Measurements from ENCODE around the gene INPP5D. TPM values are rescaled to one million over a fixed set of nuclear protein-coding genes. Genes with fewer than 3 reads are reported as not detected.

INPP5D gene
- polyA plus RNA-seq, 1 donor (not counting 4 experiments of a cell fraction or from before 2014, with no cell fraction given) = 7.5 TPM

DNA sequence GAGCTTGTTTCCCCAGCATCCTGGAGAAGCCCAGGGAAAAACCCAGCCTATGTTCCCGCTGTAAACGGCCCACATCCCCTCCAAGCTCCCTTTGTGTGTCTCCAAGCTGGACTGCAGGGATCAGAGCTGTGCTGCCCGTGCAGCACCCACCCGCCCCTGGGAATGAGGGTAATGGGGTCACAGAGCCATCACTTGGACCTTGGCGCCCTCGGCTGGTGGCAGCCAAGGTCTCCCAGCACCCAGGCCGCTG, 670 bp upstream of the INPP5D start:
- Histone ChIP-seq H3K4me3 (ENCODE audit: control insufficient read depth in 2 of 3, extremely low read depth in 1 of 3, insufficient read depth in 2 of 3, low read depth in 1 of 3, low read length in 3 of 3) (no peak overlapping the region), H4K20me1 (ENCODE audit: control insufficient read depth, extremely low read depth, insufficient read depth, low read length) (no peaks in the 10 kb centered on the region), H3K27me3 (ENCODE audit: control insufficient read depth, extremely low read depth, insufficient read depth, low read length) (peaks cover 6% of the 10 kb centered on the region), H3K9me1 (ENCODE audit: control insufficient read depth, extremely low read depth, insufficient read depth, low read length) (no peaks in the 10 kb centered on the region), H3K27ac (ENCODE audit: control insufficient read depth, insufficient read depth, low read length) (no peak overlapping the region), H2AFZ (ENCODE audit: control insufficient read depth, low read length) (no peak overlapping the region), H3K79me2 (ENCODE audit: control insufficient read depth, insufficient read depth, low read length) (no peaks in the 10 kb centered on the region), H3K9me3 (ENCODE audit: control insufficient read depth, low read depth, low read length) (no peaks in the 10 kb centered on the region), H3K4me1 (ENCODE audit: control insufficient read depth, extremely low read depth, insufficient read depth, low read length) (no peaks in the 10 kb centered on the region), H3K36me3 (ENCODE audit: control insufficient read depth in 2 of 2, extremely low read depth in 1 of 2, insufficient read depth in 2 of 2, low read length in 2 of 2) (no peaks in the 10 kb centered on the region), H3K4me2 (ENCODE audit: control insufficient read depth, extremely low read depth, insufficient read depth, low read depth, low read length) (no peak overlapping the region), H3K9ac (ENCODE audit: control insufficient read depth, extremely low read depth, insufficient read depth, low read length) (no peak overlapping the region)
- no peak for TF ChIP-seq EZH2 (IDR thresholded peaks at IDR 0.05; ENCODE audit: low read length)
- TF ChIP-seq, protein P1, sequence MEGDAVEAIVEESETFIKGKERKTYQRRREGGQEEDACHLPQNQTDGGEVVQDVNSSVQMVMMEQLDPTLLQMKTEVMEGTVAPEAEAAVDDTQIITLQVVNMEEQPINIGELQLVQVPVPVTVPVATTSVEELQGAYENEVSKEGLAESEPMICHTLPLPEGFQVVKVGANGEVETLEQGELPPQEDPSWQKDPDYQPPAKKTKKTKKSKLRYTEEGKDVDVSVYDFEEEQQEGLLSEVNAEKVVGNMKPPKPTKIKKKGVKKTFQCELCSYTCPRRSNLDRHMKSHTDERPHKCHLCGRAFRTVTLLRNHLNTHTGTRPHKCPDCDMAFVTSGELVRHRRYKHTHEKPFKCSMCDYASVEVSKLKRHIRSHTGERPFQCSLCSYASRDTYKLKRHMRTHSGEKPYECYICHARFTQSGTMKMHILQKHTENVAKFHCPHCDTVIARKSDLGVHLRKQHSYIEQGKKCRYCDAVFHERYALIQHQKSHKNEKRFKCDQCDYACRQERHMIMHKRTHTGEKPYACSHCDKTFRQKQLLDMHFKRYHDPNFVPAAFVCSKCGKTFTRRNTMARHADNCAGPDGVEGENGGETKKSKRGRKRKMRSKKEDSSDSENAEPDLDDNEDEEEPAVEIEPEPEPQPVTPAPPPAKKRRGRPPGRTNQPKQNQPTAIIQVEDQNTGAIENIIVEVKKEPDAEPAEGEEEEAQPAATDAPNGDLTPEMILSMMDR (optimal IDR thresholded peaks at IDR 0.05 in 1 of 3, IDR thresholded peaks at IDR 0.05 in 1 of 3, conservative IDR thresholded peaks at IDR 0.05 in 1 of 3; ENCODE audit: extremely low read depth in 1 of 3, insufficient read depth in 2 of 3, low read length in 3 of 3) = peak in 1 of 3 experiments; percentile 31
- no peak for DNase-seq (ENCODE audit: low read depth, low spot score)
- no peak for FAIRE-seq
- dilution Hi-C loops (cut with MboI; ENCODE audit: extremely low pct_ligation_motif_present, low sequenced_read_pairs) = no loop called here

DNA sequence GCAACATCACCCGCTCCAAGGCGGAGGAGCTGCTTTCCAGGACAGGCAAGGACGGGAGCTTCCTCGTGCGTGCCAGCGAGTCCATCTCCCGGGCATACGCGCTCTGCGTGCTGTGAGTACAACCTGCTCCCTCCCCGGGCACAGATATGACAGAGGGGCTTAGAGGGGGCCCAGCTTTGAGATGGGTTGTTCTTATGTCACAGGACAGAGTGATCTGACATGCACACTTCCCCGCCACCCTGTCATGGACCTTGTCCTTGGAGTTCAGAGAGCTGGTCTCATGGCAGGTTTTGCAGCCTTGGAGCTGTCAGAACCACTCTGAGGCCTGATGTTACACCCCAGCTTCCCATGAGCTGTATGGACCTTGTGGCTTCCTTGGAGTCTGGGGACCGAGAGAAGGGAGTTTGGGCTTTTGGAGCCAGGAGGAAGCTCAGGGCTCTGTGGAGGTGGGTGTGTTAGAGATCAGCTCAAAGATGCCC, 398 bp downstream of the INPP5D start:
- Histone ChIP-seq H4K20me1 (ENCODE audit: control insufficient read depth, extremely low read depth, insufficient read depth, low read length) (no peaks in the 10 kb centered on the region), H3K79me2 (ENCODE audit: control insufficient read depth, insufficient read depth, low read length) (no peaks in the 10 kb centered on the region), H3K9ac (ENCODE audit: control insufficient read depth, extremely low read depth, insufficient read depth, low read length) (no peak overlapping the region), H3K27me3 (ENCODE audit: control insufficient read depth, extremely low read depth, insufficient read depth, low read length) (no peaks in the 10 kb centered on the region), H3K4me1 (ENCODE audit: control insufficient read depth, extremely low read depth, insufficient read depth, low read length) (no peaks in the 10 kb centered on the region), H3K9me3 (ENCODE audit: control insufficient read depth, low read depth, low read length) (no peaks in the 10 kb centered on the region), H3K27ac (ENCODE audit: control insufficient read depth, insufficient read depth, low read length) (no peak overlapping the region), H3K4me3 (ENCODE audit: control insufficient read depth in 2 of 3, extremely low read depth in 1 of 3, insufficient read depth in 2 of 3, low read depth in 1 of 3, low read length in 3 of 3) (no peak overlapping the region), H3K9me1 (ENCODE audit: control insufficient read depth, extremely low read depth, insufficient read depth, low read length) (no peaks in the 10 kb centered on the region), H3K4me2 (ENCODE audit: control insufficient read depth, extremely low read depth, insufficient read depth, low read depth, low read length) (no peak overlapping the region), H2AFZ (ENCODE audit: control insufficient read depth, low read length) (no peak overlapping the region), H3K36me3 (ENCODE audit: control insufficient read depth in 2 of 2, extremely low read depth in 1 of 2, insufficient read depth in 2 of 2, low read length in 2 of 2) (no peaks in the 10 kb centered on the region)
- dilution Hi-C loops (cut with MboI; ENCODE audit: extremely low pct_ligation_motif_present, low sequenced_read_pairs) = no loop called here
- no peak for FAIRE-seq
- no peak for DNase-seq (ENCODE audit: low read depth, low spot score)
- no peak for TF ChIP-seq EZH2 (IDR thresholded peaks at IDR 0.05; ENCODE audit: low read length)
- TF ChIP-seq, protein P1 (optimal IDR thresholded peaks at IDR 0.05 in 1 of 3, IDR thresholded peaks at IDR 0.05 in 1 of 3, conservative IDR thresholded peaks at IDR 0.05 in 1 of 3; ENCODE audit: extremely low read depth in 1 of 3, insufficient read depth in 2 of 3, low read length in 3 of 3) = no peak
